ENCODE measurements around the gene SGMS1.

DNA sequence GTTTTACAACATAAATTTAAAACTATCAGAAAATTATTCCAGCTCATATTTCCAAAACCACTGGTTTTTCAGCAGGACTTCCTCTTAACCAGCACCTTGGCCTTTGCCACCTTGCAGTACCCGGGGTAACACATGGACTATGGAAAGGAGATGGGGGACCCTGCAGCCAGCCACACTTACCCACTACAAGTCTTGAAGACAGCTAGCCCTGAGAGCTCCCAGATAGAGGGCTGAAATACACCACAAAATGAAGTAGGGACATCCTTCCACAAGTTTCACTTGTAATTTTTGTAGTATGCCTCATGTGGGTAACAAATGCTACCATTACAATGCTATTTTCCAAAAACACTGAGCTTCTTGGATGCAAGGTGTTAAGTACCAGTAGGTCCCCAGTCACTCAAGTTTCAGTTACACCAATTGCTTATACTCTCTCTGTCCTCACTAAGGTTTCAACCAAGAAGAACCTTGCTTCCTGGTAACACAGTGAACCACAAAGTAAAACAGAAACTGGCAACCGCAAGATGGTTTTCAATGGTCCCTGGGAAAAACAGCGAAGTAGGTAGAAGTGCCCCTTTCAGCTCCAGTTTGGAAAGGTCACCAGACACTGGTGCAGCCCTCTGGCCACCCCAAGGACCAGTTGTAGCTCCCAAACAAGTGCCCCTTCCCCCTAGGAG lies 110.9 kb downstream of the SGMS1 start:
- no peak for TF ChIP-seq CTCF (conservative IDR thresholded peaks at IDR 0.05 in 1 of 2, IDR thresholded peaks at IDR 0.05 in 1 of 2; ENCODE audit: low read depth in 1 of 2, low read length in 2 of 2)
- TF ChIP-seq EZH2 (IDR thresholded peaks at IDR 0.05; ENCODE audit: low read length, missing control alignments): no peak
